Coronary artery (tissue), 2 donors: ENCODE measurements around the gene CDK14.
A peak's percentile ranks its signal among the peaks of the same experiment; 100 is the strongest.

ENCODE experiments used
- DNase-seq: peaks from one replicate; pipeline ENCODE4 v3.0.0-alpha.2; 2017; ENCODE audit warnings: low spot score
- H3K27ac ChIP-seq, 2 donors: fragments of 200-600 bp; sonication (generic); one replicate each; pipeline ENCODE4 v1.5.1; 2016 to 2019
- H3K4me3 ChIP-seq: fragments of 200-600 bp; sonication (generic); 2 replicates; pipeline ENCODE4 v1.5.1; 2016; ENCODE audit warnings: mild to moderate bottlenecking, moderate library complexity
- CTCF ChIP-seq: fragments of 200-600 bp; sonication (generic); IDR thresholded peaks from one replicate; pipeline ENCODE4 v1.5.1; 2019; ENCODE audit warnings: antibody characterized with exemption

CDK14 gene

GRCh38 chr7:90817151-90817550, 221.0 kb downstream of the CDK14 start:
- TF ChIP-seq CTCF = no peak
- DNase-seq = no peak
- Histone ChIP-seq H3K27ac (no peak overlapping the region), H3K4me3 (no peak overlapping the region)

GRCh38 chr7:90817846-90818245, 221.7 kb downstream of the CDK14 start:
- no peak overlapping the region for H3K4me3 ChIP-seq
- H3K27ac ChIP-seq = peak overlapping the region in 1 of 2 donors; percentile 36
- no peak for TF ChIP-seq CTCF
- DNase-seq = no peak

- TF ChIP-seq CTCF = no peak
- H3K4me3 ChIP-seq = no peak overlapping the region
- no peak overlapping the region for H3K27ac ChIP-seq
- no peak for DNase-seq
Observed at GRCh38 chr7:90818341-90818740, 222.2 kb downstream of the CDK14 start.

- DNase-seq = no peak
- no peak for TF ChIP-seq CTCF
- Histone ChIP-seq H3K4me3 (no peak overlapping the region), H3K27ac (no peak overlapping the region)
Observed at GRCh38 chr7:90821961-90822620, 226.0 kb downstream of the CDK14 start.

DNA sequence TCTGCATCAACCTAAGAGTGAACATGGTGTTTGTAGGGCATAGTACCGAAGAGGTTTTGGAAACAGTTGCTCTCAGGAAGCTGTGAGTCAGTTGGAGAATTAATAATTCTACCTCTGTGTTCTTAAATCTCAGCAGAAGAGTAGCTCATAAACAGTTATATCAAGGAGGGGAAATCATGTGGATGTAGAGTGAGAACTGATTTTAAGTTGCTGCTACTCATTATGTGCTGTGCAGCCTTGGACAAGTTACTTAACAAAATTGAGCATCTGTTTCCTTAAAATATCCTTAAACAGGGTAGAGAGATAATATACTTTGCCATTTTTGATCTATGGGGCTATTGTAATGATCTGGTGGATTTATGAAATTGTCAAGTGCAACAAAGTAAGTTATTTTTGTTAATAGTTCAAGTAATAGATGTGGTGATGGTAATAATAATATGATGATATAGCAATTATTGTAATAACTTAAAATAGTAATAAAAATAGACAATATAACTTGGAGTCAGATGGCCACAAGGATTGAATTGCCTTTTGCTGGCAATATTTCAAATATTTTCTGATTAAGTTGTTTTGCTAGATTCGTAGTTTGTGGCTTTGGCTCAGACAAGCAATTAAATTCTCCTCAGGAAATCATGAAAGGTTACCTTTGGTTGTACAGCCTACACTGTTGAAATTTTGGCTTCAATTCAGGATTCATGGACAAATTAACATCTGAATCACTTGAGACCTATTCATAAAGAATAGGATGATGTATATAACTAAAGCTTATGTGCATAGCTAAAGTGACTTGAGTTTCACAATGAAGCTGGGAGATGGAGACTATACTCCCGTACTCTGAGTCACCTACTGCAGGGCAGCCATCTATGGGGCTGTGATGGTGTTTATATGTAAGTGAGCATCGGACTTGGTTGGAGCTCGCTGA, 228.5 kb downstream of the CDK14 start:
- Histone ChIP-seq H3K4me3 (no peak overlapping the region), H3K27ac (peak overlapping the region in 1 of 2 donors; percentile 38)
- DNase-seq = no peak
- no peak for TF ChIP-seq CTCF

DNA sequence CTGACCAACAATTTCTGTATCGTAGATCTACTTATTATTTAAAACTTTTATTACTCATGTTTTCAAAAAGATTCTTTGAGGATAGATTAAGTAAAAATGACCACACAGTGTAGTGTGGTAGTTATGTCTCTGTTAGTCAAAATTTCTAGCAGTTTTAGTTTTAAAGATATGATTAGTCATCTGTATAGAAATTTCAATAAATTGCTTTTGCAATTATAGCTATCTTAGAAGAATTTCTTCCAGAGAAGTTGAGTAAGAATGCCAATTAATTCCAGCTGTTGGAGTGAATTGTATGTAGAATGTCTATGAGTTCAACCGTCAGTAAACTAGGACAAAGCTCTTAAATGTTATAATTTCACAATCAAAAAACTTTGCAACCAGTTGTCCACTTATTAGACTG, 229.7 kb downstream of the CDK14 start:
- no peak overlapping the region for H3K27ac ChIP-seq
- TF ChIP-seq CTCF = no peak
- no peak overlapping the region for H3K4me3 ChIP-seq
- no peak for DNase-seq
